HG03159 (cell line): Measurements from ENCODE around the gene AWAT2.
"Not testable (repeated sequence)": the region's sequence is repeated elsewhere in the genome, so short reads cannot be mapped to it uniquely, and the experiment has no call there.

Experiments
- ATAC-seq: cut with Tn5 transposase; IDR thresholded peaks from one replicate; pipeline ENCODE4 v1.9.1; 2021; ENCODE audit warnings: mild to moderate bottlenecking, moderate library complexity; ENCODE audit not compliant: unreplicated experiment

AWAT2 gene

GRCh38 chrX:70001708-70002341, 47.9 kb downstream of the AWAT2 start:
- no peak for ATAC-seq

GRCh38 chrX:70001269-70001668, 48.5 kb downstream of the AWAT2 start:
- no peak for ATAC-seq

GRCh38 chrX:69998299-69998698, 51.4 kb downstream of the AWAT2 start:
- ATAC-seq = not testable (repeated sequence)

DNA sequence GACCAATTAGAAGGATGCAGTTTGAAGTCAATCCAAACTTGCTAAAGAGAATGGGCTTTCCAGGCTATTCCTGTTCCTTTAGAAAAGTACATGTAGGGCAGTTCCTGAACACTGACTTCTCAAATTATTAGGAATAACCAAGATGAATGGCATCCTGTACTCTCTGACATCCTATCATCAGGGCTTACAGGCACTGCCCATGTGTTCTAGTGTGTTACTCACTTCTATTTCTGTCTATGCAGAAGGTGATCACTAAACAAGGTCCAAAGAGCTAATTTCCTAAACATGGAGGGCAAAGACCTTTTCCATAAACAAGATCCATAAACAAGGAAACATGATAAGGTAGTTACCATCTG, 53.6 kb downstream of the AWAT2 start:
- no peak for ATAC-seq

DNA sequence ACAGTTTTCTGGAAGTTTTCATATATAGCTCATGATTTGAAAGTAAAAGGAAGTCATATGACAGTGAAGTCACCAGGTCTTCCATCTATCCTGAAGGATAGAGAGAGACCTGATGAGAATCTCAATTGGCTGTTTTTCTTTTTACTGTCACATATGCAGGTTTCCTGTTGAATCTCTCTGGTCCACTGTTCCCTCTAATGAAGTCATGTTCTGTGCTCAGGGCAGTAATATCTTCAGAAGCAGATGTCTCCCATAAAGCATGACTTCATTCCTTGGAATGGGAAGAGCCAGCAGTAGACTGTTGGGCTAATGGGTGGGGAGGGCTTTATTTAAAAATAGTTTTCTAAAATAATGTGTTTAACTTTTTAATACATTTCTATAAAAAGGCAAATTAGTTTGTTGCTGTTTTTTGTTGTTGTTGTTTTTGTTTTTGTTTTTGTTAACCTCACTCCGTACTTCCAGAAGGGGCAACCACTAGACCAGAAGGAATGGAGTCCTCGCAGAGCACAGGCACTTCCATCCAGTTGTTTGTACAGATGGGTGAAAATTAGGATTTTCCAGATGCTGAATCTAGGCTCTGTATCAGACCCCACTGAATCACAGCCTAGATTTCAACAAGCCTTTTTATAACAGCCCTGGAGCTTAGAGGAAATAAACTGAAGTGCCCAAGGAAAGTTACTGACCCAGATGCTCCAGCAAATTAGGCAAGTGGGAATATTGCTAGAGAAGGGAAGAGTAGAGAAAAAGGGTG, 54.2 kb downstream of the AWAT2 start:
- no peak for ATAC-seq

DNA sequence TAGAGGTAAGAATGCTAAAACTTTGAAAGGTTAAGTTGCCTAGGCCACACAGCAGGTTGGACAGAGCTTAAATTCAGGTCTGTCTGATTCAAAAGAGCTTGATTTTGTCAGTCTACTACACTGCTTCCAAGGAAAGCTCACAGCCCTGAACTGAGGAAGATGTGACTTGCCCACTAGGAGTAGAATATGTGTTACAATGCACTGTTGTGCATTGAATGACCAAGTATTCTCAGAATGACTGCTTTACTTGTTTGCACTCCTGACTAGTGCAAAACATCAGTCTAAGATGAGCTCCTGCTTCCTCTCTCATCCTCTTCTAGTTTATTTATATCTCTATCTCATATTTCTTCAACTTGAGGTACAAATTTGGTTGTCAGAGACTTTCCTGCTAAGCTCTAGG, 56.2 kb downstream of the AWAT2 start:
- ATAC-seq = no peak

DNA sequence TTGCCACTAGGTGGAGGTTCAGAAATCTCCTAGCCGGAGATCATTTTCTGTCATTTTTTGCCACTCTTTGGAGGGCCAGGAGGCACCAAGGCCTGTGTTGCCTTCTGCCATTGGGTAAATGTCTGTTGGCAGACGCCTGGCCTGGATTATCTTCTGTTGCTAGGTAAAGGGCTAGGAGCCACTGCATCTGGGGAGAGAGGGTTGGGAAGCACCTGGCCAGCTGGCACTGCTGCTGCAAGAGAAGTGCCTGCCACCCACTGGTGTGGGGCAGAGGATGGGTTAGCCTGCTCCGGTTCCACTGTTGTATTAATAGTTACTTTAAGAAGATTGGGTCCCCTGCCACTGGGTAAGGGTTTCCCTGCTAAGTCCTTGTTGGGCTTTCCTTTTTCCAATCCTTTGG, 58.1 kb downstream of the AWAT2 start:
- no peak for ATAC-seq
